Kasumi-1 (cell line): ENCODE data around the gene TMPO.
A peak's percentile ranks its signal among the peaks of the same experiment; 100 is the strongest.
"Not testable (repeated sequence)": the region's sequence is repeated elsewhere in the genome, so short reads cannot be mapped to it uniquely, and the experiment has no call there.

ENCODE experiments used
- DNase-seq, 2 experiments: peaks; one replicate each; lab custom pipeline; 2025; lab: John Stamatoyannopoulos, UW

TMPO gene, protein sequence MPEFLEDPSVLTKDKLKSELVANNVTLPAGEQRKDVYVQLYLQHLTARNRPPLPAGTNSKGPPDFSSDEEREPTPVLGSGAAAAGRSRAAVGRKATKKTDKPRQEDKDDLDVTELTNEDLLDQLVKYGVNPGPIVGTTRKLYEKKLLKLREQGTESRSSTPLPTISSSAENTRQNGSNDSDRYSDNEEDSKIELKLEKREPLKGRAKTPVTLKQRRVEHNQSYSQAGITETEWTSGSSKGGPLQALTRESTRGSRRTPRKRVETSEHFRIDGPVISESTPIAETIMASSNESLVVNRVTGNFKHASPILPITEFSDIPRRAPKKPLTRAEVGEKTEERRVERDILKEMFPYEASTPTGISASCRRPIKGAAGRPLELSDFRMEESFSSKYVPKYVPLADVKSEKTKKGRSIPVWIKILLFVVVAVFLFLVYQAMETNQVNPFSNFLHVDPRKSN

DNA sequence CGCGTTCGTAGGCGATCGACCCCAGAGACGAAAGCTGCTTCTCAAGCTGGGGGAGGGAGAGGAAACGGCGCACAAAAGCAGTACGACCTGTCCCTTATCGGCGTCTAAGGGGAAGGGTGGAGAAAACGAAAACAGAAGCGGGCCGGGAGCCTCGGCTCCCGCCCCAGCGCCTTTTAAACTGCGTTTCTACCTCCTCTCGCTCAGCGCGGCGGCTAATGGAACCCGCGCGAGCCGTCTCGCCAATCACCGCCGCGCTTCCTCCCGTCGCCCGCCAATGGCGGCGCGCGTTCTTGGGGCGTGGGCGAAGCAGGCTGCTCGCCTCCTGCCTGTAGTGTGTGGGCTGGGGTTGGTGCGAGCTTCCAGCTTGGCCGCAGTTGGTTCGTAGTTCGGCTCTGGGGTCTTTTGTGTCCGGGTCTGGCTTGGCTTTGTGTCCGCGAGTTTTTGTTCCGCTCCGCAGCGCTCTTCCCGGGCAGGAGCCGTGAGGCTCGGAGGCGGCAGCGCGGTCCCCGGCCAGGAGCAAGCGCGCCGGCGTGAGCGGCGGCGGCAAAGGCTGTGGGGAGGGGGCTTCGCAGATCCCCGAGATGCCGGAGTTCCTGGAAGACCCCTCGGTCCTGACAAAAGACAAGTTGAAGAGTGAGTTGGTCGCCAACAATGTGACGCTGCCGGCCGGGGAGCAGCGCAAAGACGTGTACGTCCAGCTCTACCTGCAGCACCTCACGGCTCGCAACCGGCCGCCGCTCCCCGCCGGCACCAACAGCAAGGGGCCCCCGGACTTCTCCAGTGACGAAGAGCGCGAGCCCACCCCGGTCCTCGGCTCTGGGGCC is at the start of gene TMPO:
TSS of gene TMPO (plus strand) at position 304 of the 824 bp plus-strand sequence. CDS start at position 582, 278 bp downstream.
- DNase-seq, result peak; percentile 91 to 92

DNA sequence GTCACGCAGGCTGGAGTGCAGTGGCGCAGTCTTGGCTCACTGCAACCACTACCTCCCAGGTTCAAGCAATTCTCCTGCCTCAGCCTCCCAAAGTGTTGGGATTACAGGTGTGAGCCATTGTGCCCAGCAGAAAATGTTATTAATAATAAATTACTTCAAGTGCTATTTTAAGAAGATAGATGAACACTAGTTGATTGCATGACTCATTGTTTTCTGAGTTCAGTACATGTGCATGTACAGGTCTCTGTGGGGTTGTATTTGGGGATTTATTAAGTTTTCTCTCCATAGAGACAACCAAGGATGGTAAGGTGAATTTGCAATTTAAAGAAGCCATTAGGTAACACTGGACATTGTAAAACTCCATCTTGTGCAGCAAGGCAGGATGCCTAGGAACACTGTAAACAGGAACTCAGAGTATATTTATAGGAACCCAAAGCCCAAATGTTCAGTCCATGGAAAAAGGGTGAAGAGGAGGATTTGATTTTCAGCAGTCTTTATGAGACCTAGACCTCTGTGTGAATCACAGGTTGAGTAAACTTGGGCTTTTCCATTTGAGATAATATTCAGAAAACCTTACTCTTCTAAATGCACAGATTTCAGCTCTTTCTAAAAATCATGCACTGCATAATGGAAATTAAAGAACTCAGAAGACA is 49.3 kb upstream of the TMPO start:
- DNase-seq, result no peak

DNA sequence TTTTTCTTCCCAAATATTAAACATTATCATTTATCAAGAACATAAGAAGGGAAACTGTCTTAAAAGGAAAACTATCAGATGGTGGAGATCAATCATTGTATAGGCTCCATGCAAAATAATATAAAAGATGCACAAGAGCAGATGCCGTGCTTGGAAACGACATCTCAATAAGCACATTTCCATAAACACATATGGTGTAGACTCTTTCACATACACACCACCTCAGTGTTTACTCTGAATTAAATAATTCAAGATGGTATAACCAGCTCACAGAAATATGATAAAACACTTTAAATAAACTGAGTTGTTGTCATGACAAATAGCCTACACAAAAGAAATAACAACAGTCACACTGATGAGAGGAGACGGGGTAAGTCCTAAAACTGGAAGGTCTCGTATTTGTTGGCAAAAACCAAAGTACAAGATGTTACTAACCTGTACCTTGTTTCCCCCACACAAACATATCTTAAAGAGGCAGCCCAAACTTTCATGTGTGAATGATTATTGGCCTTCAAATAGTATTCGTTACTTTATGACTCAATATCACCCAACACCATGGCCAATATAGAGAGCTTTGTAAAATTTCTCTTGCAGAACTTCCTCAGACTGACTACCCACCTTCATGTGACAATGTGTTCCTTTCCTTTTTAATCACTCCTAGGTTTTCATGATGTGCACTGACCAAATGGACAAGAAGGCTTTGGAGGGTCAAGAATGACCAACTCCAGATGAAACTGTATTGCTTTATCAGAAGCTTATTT is 48.6 kb upstream of the TMPO start:
- no peak for DNase-seq

DNA sequence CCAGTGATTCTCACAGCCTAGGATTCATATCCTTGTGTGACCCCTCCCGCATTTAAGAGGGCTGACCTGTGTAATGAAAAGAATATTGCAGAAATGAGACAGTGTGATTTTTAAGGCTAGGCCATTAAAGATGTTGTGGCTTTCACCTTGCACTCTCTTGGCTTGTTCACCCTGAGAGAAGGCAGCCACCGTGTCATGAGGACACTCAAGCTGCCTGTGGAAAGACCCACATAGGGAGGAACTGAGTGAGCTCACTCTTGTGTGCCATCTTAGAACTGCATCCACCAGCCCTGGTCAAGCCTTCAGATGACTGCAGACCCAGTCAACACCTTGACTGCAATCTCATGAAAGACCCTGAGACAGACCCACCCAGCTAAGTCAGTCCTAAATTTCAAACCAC is 46.3 kb upstream of the TMPO start:
- DNase-seq, result no peak

DNA sequence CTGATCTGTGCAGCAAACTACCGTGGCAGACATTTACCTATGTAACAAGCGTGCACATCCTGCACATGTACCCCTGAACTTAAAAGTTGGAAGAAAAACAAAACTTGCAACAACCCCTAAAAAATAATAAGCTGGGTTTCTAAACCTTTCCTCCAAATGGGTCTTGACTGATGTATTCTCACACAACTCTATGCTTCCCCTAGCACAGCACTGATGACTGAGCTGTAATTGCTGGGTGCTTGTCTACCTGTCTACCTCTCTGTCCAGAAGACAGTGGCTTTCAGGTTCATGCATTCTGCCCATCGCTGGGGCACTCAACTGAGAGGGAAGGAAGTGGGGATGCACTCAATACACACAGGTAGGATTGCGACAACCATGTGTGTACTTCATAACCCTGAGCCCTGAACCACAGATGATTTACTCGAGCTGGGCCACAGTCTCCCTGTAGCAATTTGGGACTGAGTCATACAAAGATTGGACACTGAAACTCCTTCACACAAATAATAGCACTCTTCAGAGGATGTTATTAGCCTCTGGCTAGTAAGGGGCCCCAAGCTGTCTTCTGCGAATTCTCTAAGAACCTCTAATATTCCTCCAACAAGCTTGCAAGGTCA is 44.8 kb upstream of the TMPO start:
- DNase-seq, result no peak

DNA sequence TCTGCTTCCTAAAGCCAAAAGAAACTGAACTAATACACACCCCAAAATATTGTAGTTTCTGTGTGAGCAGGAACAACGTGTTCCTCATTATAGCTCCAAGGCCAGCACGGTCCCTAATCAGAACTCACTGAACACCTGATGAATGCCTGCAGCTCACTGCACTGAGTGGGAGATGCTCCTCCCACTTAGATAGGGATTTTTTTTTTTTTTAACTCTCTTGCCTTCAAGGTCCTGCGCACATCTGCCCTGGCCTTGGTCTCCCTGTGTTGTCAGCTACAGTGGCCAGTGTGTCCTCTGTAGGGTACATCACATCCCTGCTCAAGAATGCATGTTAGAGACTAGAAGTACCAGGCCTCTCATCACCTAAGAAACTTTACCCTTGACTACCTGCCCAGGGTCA is 44.3 kb upstream of the TMPO start:
- no peak for DNase-seq

DNA sequence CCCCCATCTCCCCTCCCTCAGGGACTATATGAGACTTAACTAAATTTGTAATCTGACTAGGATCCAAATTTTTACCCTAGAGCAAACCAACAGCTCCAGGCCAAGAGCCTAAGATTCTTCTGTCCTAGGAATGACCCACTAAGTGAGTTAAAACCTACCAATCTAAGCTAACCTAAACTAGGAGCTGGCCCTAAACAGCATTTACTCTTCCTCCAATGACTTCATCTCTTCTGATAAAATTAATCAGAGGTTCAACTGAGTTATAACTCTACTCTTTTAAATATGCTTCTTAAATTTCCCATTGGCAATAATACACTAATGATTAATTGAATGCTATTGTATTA is 39.9 kb upstream of the TMPO start:
- no peak for DNase-seq

DNA sequence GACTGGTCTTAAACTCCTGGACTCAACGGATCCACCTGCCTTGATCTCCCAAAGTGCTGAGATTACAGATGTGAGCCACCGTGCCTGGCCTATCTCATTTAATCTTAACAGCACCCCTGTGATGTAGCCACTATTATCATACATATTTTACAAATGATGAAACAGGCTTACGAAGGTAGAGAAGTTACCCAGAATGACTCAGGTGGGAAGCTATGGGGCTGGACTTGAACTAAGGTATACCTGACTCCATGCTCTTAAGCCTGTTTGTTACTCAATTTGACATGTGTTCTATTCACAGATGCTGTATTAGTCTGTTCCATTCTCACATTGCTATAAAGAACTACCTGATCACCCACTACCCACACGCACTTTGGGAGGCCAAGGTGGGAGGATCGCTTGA is 36.8 kb upstream of the TMPO start:
- no peak for DNase-seq

DNA sequence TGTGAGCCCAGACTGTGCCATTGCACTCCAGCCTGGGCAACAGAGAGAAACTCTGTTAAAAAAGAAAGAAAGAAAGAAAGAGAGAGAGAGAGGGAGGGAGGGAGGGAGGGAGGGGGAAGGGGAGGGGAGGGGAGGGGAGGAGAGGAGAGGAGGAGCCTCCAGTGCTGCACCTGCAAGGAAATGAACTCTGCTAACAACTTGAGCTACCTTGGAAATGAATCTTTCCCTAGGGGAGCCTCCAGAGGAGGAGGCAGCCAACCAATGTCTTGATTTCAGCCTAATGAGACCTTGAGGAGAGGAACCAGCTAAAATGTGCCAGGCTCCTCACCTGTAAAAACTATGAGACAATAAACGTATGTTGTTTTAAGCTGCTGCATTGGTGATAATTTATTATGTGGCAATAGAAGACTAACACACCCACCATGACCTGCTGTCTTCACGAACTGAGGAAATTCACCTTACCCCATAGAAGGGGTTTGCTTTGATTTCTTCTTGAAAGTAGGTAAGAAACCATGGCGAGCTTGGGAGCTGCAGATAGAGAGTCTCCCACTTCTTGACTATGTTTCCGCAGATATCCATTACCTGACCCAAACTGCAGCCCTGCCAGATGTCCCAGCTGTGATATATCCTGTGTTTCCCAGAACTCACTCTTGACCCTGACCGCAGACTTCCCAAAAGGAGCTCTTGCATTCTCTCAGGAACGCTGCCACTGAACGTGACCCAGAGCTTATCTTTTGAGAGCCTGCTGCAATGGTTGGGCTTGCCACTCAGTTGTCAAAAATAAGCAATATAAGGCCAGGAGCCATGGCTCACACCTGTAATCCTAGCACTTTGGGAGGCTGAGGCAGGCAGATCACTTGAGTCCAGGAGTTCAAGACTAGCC is 31.5 kb upstream of the TMPO start:
- no peak for DNase-seq

DNA sequence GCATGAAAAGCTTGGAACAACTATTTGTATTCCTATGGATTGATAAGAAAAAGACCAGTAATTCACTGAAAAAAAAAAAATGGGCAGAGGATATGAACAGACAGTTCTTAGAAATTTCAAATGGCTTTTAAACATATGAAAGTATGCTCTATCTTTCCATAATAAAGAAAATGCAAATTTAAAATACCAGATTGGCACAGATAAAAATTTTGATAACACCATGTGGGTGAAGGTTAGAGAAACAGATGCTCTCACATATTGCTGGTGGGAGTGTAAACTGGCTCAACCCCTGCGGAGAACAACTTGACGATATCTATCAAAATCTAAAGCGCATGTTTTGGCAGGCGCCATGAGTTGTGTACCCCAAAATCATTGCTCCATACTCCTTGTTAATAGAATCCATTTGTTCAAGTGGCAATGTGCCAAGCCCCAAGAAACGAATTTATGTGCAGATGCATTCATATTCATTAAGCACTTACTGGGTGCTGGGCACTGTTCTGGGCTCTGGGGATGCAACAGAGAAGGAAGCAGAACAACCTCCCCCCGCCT is 29.5 kb upstream of the TMPO start:
- DNase-seq, result no peak

DNA sequence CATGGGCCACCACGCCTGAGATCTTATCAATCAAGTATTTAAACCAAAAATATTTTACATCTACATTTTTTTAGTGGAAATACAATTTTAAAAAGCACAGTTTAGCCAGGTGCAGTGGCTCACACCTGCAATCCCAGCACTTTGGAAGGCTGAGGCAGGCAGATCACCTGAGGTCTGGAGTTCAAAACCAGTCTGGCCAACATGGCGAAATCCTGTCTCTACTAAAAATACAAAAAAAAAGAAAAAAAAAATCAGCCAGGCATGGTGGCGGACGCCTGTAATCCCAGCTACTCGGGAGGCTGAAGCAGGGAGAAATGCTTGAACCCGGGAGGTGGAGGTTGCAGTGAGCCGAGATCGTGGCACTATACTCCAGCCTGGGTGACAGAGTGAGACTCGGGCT is 27.0 kb upstream of the TMPO start:
- DNase-seq, result not testable (repeated sequence)

DNA sequence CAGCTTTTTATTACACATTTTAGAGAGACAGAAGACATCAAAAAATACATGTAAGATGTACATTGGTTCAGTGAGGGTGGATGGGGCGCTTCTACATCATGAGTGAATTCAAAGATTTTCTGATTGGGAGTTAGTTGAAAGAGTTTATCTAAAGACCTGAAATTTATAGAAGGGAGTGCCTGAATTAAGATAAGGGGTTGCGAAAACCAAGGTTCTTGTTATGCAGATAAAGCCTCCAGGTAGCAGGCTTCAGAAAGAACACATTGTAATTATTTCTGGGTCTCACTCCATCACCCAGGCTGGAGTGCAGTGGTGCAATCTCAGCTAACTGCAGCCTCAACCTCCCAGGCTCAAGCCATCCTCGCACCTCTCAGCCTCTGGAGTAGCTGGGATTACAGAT is 26.2 kb upstream of the TMPO start:
- DNase-seq, result no peak

DNA sequence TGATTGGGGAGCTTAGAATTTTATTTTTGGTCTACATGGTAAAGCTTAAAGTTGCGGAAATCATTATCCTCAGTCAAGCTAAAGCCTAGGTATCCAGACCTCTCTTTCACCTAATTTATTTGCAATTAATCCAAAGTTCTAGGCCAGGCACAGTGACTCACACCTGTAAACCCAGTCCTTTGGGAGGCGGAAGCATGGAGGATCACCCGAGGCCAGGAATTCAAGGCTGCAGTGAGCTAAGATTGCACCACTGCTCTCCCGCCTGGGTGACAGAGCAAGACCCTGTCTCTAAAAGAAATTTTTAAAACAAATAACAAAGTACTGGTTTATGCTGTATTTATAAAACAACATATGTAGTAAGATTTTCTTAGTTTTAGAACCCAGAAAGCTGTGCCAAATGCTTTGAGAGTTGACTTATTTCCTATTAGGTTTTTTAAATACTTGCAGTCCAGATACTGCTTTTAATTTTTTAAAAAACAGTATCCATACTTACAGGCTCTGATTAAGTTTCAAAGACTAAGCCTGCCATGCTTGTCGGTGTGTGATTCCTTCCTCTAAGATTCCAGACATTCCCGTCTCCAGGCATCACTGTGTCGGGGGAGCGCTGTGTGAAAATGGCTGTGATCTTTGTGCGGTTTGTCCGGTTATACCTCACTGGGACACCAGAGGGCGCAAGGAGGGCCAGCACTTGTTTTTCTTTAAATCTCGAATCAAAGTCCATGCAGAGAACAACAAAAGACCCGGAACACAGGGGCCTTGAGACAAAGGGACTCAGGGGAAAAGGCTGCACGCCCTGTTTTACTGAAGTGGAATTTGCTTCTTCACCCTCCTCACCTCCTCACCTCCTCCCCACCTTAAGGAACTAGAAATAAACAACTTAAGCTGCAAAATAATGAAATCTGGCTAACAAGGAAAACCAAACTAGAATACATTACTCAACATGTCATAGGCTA is 24.6 kb upstream of the TMPO start:
- peak; percentile 67 to 76 for DNase-seq

DNA sequence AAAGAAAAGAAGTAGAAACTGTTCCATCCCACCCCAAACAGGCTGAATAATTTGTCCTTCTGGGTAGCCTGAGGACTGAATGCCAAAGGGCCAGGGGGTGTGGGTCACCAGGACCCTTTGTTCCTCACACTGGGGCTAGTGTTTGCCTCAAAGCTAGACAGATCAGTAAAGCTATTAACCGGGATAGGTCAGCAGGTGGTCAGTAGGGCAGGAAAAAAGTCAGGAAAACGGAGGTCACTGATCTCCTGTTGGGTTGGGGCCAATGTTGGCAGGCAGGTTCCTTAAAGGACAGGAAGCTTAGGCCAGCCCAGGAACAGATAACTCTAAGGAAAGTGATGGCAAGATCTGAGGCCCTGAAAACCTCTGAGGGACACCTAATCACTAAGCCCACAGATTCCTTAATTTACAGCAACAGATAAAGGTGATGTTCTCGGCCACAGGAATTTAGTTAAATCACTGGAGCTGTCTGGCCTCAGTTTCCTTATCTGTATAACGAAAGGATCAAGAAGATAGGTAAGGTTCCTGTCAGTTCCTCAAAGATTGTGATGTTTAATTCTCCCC is 22.7 kb upstream of the TMPO start:
- DNase-seq, result no peak

DNA sequence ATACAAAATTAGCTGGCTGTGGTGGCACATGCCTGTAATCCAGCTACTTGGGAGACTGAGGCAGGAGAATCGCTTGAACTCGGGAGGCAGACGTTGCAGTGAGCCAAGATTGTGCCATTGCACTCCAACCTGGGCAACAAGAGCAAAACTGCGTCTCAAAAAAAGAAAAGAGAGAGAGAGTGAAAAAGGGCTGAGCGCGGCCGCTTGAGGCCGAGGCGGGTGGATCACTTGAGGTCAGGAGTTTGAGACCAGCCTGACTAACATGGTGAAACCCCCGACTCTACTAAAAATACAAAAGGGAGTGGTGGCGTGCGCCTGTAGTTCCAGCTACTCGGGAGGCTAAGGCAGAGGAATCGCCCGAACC is 14.1 kb upstream of the TMPO start:
- DNase-seq, result not testable (repeated sequence)

DNA sequence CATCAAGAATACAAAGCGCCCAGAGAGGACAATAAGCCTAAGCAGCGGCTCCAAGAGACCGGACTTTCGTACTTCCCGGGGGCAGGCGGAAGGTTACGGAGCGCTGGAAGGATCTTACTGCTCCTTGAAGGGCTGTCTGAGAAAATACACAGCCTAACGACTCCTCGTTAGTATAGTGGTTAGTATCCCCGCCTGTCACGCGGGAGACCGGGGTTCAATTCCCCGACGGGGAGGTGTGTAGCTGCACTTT is 12.1 kb upstream of the TMPO start:
- DNase-seq, result peak; percentile 80 to 83

DNA sequence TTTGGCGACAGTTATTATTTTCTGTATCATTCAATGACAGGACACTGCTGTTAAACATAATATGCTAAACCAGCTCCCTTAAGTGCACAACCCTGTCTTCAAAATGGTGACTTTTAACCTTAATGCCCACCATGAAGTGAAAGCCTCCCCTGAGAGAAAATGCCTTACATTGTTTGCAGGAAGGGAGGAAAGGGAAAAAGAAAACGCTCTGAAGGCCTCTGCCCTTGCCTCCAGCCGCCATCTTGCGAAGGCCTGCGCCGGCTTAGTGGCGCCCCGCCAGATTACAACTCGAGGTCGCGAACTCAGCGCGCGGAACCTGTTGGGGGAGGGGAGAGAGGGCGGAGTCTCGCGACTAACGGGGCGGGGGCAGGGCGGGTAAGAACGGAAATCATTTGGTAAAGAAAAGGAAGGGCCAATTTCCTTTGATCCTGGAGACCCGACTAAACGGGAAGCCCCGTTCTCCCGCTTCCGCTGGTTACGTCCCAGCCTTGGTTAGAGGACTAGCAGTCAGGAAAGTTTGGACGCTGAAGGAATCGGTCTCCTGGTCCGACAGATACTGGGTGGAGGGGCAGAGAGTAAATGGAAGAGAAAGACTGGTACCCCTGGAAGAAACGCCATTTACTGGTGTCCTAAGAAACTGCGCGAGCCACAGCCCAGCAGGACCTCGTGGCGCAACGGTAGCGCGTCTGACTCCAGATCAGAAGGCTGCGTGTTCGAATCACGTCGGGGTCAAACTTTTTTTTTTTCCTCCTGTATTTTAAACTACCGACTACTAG is 11.6 kb upstream of the TMPO start:
- DNase-seq, result peak; percentile 95 to 97

DNA sequence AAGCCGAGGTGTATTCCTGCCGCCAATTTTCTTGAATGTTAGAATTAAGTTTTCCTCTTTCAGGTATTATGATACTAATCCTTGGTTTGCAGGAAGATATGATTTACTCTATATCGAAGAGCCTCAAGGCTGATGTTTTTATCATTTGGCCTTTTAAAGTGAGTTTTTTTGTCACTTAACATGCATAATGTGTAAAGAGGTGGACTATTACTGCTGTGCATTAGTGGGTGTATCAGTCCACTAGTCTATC is 11.1 kb upstream of the TMPO start:
- no peak for DNase-seq

DNA sequence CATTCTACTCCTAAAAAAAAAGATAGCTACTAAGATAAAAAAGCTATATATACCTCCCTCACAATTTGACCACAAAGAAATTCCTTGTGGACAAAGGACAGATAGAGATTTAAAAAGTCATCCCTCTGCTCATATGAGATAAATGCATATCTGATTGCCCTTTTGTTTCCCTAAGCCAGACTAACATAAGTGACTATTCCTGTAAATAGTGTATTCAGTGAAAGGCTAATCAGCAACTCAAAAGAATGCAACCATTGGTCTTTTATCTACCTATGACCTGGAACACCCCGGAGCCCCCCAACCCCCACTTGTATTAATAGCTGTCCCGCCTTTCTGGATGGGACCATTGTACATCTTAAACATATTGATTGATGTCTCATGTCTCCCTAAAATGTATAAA is 6.3 kb upstream of the TMPO start:
- DNase-seq, result no peak
